ENCODE results near the gene PMM2.

PMM2 gene

GRCh38 chr16:8888951-8889892, 91.6 kb downstream of the PMM2 start:
- H3K4me1 ChIP-seq (ENCODE audit: control insufficient read depth, insufficient read depth, low read length): 0 out of 2 replicates have a peak, but pooled peaks cover 2% of the 10 kb centered on the region
- no peaks in the 10 kb centered on the region for H3K27me3 ChIP-seq (ENCODE audit: control insufficient read depth, insufficient read depth, low read length)
- no CpG with 5 or more reads among the region's 23 CpGs for WGBS (ENCODE audit: insufficient coverage, insufficient read length)
- H3K27ac ChIP-seq (ENCODE audit: low read length): no peak overlapping the region
- peaks cover 28% of the 10 kb centered on the region for H3K36me3 ChIP-seq (ENCODE audit: control insufficient read depth, insufficient read depth, low read length)
- H3K4me3 ChIP-seq (ENCODE audit: low read length): no peak overlapping the region
- DNase-seq (ENCODE audit: low read depth, low spot score): no peak
- no peaks in the 10 kb centered on the region for H3K9me3 ChIP-seq (ENCODE audit: control insufficient read depth, insufficient read depth, low read length)

GRCh38 chr16:8889893-8890548, 92.4 kb downstream of the PMM2 start:
- DNase-seq (ENCODE audit: low read depth, low spot score): no peak
- Histone ChIP-seq H3K4me3 (ENCODE audit: low read length) (no peak overlapping the region), H3K27me3 (ENCODE audit: control insufficient read depth, insufficient read depth, low read length) (no peaks in the 10 kb centered on the region), H3K9me3 (ENCODE audit: control insufficient read depth, insufficient read depth, low read length) (no peaks in the 10 kb centered on the region), H3K27ac (ENCODE audit: low read length) (no peak overlapping the region), H3K4me1 (ENCODE audit: control insufficient read depth, insufficient read depth, low read length) (0 out of 2 replicates have a peak, but pooled peaks cover 2% of the 10 kb centered on the region), H3K36me3 (ENCODE audit: control insufficient read depth, insufficient read depth, low read length) (peaks cover 33% of the 10 kb centered on the region)
- WGBS (ENCODE audit: insufficient coverage, insufficient read length): no CpG with 5 or more reads among the region's 14 CpGs

GRCh38 chr16:8890549-8890921, 92.9 kb downstream of the PMM2 start:
- WGBS (ENCODE audit: insufficient coverage, insufficient read length): no CpG with 5 or more reads among the region's 5 CpGs
- DNase-seq (ENCODE audit: low read depth, low spot score): no peak
- peaks cover 35% of the 10 kb centered on the region for H3K36me3 ChIP-seq (ENCODE audit: control insufficient read depth, insufficient read depth, low read length)

GRCh38 chr16:8892101-8892575, 94.5 kb downstream of the PMM2 start:
- no peak for DNase-seq (ENCODE audit: low read depth, low spot score)
- Histone ChIP-seq H3K27ac (ENCODE audit: low read length) (no peak overlapping the region), H3K4me1 (ENCODE audit: control insufficient read depth, insufficient read depth, low read length) (no peaks in the 10 kb centered on the region), H3K36me3 (ENCODE audit: control insufficient read depth, insufficient read depth, low read length) (peaks cover 40% of the 10 kb centered on the region), H3K27me3 (ENCODE audit: control insufficient read depth, insufficient read depth, low read length) (no peaks in the 10 kb centered on the region), H3K4me3 (ENCODE audit: low read length) (no peak overlapping the region), H3K9me3 (ENCODE audit: control insufficient read depth, insufficient read depth, low read length) (no peaks in the 10 kb centered on the region)
- no CpG with 5 or more reads among the region's 16 CpGs for WGBS (ENCODE audit: insufficient coverage, insufficient read length)

More at GRCh38 chr16:8890549-8890921, 92.9 kb downstream of the PMM2 start:
- Histone ChIP-seq H3K4me3 (ENCODE audit: low read length) (no peak overlapping the region), H3K9me3 (ENCODE audit: control insufficient read depth, insufficient read depth, low read length) (no peaks in the 10 kb centered on the region), H3K4me1 (ENCODE audit: control insufficient read depth, insufficient read depth, low read length) (0 out of 2 replicates have a peak, but pooled peaks cover 2% of the 10 kb centered on the region), H3K27ac (ENCODE audit: low read length) (no peak overlapping the region), H3K27me3 (ENCODE audit: control insufficient read depth, insufficient read depth, low read length) (no peaks in the 10 kb centered on the region)

- Histone ChIP-seq H3K27ac (ENCODE audit: low read length) (no peak overlapping the region), H3K4me3 (ENCODE audit: low read length) (no peak overlapping the region), H3K4me1 (ENCODE audit: control insufficient read depth, insufficient read depth, low read length) (no peaks in the 10 kb centered on the region), H3K36me3 (ENCODE audit: control insufficient read depth, insufficient read depth, low read length) (peaks cover 45% of the 10 kb centered on the region), H3K27me3 (ENCODE audit: control insufficient read depth, insufficient read depth, low read length) (no peaks in the 10 kb centered on the region), H3K9me3 (ENCODE audit: control insufficient read depth, insufficient read depth, low read length) (no peaks in the 10 kb centered on the region)
- no CpG with 5 or more reads among the region's 9 CpGs for WGBS (ENCODE audit: insufficient coverage, insufficient read length)
- DNase-seq (ENCODE audit: low read depth, low spot score): no peak
Observed at GRCh38 chr16:8893426-8893825, 95.8 kb downstream of the PMM2 start.

- no peaks in the 10 kb centered on the region for H3K4me1 ChIP-seq (ENCODE audit: control insufficient read depth, insufficient read depth, low read length)
- peaks cover 50% of the 10 kb centered on the region for H3K36me3 ChIP-seq (ENCODE audit: control insufficient read depth, insufficient read depth, low read length)
Observed at GRCh38 chr16:8893976-8894690, 96.5 kb downstream of the PMM2 start.

GRCh38 chr16:8894736-8895334, 97.2 kb downstream of the PMM2 start:
- no peak for DNase-seq (ENCODE audit: low read depth, low spot score)
- Histone ChIP-seq H3K36me3 (ENCODE audit: control insufficient read depth, insufficient read depth, low read length) (peaks cover 49% of the 10 kb centered on the region), H3K27ac (ENCODE audit: low read length) (no peak overlapping the region), H3K4me1 (ENCODE audit: control insufficient read depth, insufficient read depth, low read length) (no peaks in the 10 kb centered on the region), H3K9me3 (ENCODE audit: control insufficient read depth, insufficient read depth, low read length) (no peaks in the 10 kb centered on the region), H3K27me3 (ENCODE audit: control insufficient read depth, insufficient read depth, low read length) (no peaks in the 10 kb centered on the region), H3K4me3 (ENCODE audit: low read length) (no peak overlapping the region; the same call in 1 of the 2 replicates)
- no CpG with 5 or more reads among the region's 21 CpGs for WGBS (ENCODE audit: insufficient coverage, insufficient read length)

More at GRCh38 chr16:8893976-8894690, 96.5 kb downstream of the PMM2 start:
- no peaks in the 10 kb centered on the region for H3K27me3 ChIP-seq (ENCODE audit: control insufficient read depth, insufficient read depth, low read length)
- WGBS (ENCODE audit: insufficient coverage, insufficient read length): 100% methylated on average over 1 of the region's 14 CpGs
- no peaks in the 10 kb centered on the region for H3K9me3 ChIP-seq (ENCODE audit: control insufficient read depth, insufficient read depth, low read length)
- no peak overlapping the region for H3K4me3 ChIP-seq (ENCODE audit: low read length)
- DNase-seq (ENCODE audit: low read depth, low spot score): no peak
- no peak overlapping the region for H3K27ac ChIP-seq (ENCODE audit: low read length)

- Histone ChIP-seq H3K27ac (ENCODE audit: low read length) (no peak overlapping the region), H3K27me3 (ENCODE audit: control insufficient read depth, insufficient read depth, low read length) (no peaks in the 10 kb centered on the region), H3K36me3 (ENCODE audit: control insufficient read depth, insufficient read depth, low read length) (peaks cover 43% of the 10 kb centered on the region), H3K4me1 (ENCODE audit: control insufficient read depth, insufficient read depth, low read length) (no peaks in the 10 kb centered on the region), H3K4me3 (ENCODE audit: low read length) (no peak overlapping the region), H3K9me3 (ENCODE audit: control insufficient read depth, insufficient read depth, low read length) (no peaks in the 10 kb centered on the region)
- no peak for DNase-seq (ENCODE audit: low read depth, low spot score)
- no CpG with 5 or more reads among the region's 3 CpGs for WGBS (ENCODE audit: insufficient coverage, insufficient read length)
Observed at GRCh38 chr16:8898660-8899318, 101.2 kb downstream of the PMM2 start.

Data from iPS DF 6.9 (cell line).